T-helper 1 cell treated with Interleukin-12 subunit alpha and Interleukin-12 subunit beta and Interleukin-4 antibody, amounts not matched to agents 30 μg/mL and 1 μg/mL, for 36 hours (primary cell): ENCODE measurements around the gene NADK.

ENCODE experiments used
- H3K27ac Mint-ChIP-seq: one replicate; pipeline ENCODE4 v1.8.0; 2021; ENCODE audit warnings: mild to moderate bottlenecking, mixed read lengths
- H3K27me3 Mint-ChIP-seq: one replicate; pipeline ENCODE4 v1.8.0; 2021; ENCODE audit warnings: low read depth, mixed read lengths
- H3K36me3 Mint-ChIP-seq: one replicate; pipeline ENCODE4 v1.8.0; 2021; ENCODE audit warnings: low read depth, mixed read lengths
- H3K4me1 Mint-ChIP-seq: one replicate; pipeline ENCODE4 v1.8.0; 2021; ENCODE audit warnings: low read depth, mixed read lengths
- H3K4me3 Mint-ChIP-seq: one replicate; pipeline ENCODE4 v1.8.0; 2021; ENCODE audit warnings: mild to moderate bottlenecking, moderate library complexity, mixed read lengths
- H3K9me3 Mint-ChIP-seq: one replicate; pipeline ENCODE4 v1.8.0; 2021; ENCODE audit warnings: mixed read lengths

Gene NADK

DNA sequence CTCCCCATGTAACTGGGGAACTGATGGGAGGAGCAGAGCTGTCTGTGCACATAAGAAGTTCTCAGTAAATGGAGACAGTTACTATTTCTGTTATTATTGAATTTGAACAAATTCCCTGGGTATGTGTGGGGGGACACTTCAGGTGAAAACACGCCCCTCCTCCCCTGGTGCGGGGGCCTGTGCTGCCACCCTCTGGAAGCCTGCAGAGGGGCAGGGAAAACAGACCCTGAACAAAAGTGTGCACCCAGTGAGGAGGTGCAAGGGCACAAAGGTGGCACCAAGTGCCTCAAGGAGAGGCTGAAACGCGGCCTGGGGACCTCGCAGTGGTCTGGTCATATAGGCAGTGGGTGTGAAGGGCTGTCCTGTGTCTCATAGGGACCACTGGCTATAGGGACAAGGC, 18.2 kb upstream of the NADK start:
- no peak overlapping the region for H3K4me3 Mint-ChIP-seq
- H3K36me3 Mint-ChIP-seq, result peaks cover 36% of the 10 kb centered on the region
- H3K27me3 Mint-ChIP-seq, result no peaks in the 10 kb centered on the region
- peaks cover 12% of the 10 kb centered on the region for H3K4me1 Mint-ChIP-seq
- H3K9me3 Mint-ChIP-seq, result no peaks in the 10 kb centered on the region
- H3K27ac Mint-ChIP-seq, result no peak overlapping the region

DNA sequence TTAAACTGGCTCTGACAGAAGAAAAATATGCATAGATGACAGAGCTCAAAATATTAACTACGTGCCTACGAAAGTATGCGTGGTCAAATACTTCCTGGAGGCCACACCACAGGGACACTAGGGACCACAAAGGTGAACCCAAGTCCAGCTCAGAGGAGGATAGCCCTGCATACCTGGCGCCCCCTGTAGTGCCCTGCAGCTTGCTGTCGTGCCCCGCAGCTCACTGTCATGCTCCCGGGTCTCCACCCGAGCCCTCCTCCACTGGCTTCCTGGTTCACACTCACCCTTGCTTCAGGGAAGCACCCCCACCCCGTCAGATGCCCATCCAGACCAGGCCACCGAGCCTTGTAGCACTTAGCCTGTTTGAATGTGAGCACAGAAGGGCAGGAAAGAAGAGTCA, 16.7 kb upstream of the NADK start:
- H3K4me1 Mint-ChIP-seq, result peaks cover 5% of the 10 kb centered on the region
- no peak overlapping the region for H3K27ac Mint-ChIP-seq
- no peak overlapping the region for H3K4me3 Mint-ChIP-seq
- H3K36me3 Mint-ChIP-seq, result peaks cover 44% of the 10 kb centered on the region
- no peaks in the 10 kb centered on the region for H3K9me3 Mint-ChIP-seq
- no peaks in the 10 kb centered on the region for H3K27me3 Mint-ChIP-seq

DNA sequence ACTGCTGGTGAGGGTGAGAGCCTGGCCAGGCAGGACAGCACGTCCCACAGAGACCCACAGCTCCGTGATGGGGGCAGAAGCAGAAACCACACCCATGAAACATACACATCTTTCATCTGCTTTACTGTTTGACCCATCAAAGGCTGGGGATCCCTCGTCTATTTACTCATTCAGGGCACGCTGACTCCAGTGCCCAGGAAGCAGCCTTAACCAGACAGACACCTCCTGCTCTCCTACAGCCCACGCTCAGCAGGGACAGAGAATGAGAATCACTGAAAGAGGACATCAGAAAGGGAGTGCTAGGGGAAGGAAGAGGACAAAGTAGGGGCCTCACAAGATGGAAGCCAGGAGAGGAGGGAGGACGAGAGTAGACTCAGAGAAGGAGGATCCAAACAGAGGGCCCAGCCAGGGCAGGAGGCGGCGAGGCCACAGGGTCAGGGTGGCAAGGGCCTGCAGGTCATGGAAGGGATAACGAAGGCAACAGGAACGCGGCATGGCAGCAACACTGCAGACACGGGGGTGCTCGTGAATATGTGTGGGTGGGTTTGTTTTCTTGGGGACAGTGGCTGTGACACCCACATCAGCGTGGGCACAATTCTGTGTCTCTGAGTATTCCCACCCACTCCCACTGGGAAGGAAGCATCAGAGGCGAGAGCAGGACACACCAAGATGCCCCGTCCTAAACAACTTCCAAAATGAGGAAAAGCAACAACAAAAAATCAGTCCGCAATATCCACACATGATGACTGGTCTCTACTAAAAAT, 15.4 kb upstream of the NADK start:
- H3K27ac Mint-ChIP-seq, result peak overlapping the region; percentile 12
- peaks cover 5% of the 10 kb centered on the region for H3K4me1 Mint-ChIP-seq
- H3K9me3 Mint-ChIP-seq, result no peaks in the 10 kb centered on the region
- no peak overlapping the region for H3K4me3 Mint-ChIP-seq
- no peaks in the 10 kb centered on the region for H3K27me3 Mint-ChIP-seq
- peaks cover 49% of the 10 kb centered on the region for H3K36me3 Mint-ChIP-seq

DNA sequence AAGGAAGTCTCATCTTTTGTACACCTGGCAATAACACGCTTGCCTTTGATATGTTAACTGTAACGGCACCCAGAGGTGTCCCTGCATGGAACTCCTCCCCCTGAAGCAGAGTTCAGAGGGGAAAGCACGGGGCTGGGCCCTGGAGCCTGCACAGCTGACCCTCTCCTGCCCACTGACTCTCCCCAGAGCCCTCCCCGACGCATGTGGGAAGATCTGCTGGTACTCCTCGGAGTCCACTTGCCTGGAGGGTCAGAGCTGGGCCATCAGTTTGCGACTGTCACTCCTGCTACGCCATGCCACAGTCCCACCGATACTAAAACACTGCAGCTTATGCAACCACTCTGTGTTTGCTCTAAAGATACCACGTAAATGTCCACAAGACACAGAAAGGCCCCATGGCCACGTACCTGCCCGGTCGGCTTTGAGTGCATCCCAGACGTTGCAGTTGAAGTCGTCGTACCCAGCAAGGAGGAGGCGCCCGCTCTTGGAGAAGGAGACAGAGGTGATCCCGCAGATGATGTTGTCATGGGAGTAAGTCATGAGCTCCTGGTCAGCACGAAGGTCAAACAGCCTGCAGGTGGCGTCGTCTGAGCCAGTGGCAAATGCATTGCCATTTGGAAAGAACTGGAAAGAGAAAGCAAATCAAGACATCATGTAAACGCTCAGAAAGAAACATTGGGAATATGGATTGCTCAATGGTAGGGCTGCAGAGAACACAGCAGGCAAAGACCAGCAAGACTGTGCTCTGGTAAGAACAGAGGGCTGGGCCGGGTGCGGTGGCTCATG, 10.6 kb upstream of the NADK start:
- Mint-ChIP-seq H3K4me1 (peaks cover 7% of the 10 kb centered on the region), H3K9me3 (no peaks in the 10 kb centered on the region), H3K4me3 (no peak overlapping the region), H3K27ac (peak overlapping the region; percentile 26), H3K36me3 (peaks cover 60% of the 10 kb centered on the region), H3K27me3 (no peaks in the 10 kb centered on the region)

DNA sequence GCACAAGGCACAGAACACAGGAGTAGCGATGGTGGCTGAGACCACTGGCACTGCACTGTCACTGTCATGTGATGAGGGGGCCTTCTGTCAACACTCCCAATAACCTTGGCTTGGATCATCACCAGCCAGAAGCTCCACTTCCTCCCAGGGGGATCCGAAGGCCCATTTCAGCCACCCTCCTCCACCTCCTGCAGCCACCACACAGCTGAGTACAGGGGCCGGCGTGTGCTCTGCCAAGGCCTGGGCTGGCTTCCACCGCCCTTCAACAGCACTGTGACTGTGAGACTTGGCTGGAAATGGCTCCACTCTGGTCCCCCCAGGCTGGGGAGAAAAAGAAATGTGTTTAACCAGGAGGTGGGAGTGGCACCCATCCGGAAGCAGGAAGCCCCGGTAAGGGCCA, 9.9 kb upstream of the NADK start:
- Mint-ChIP-seq H3K4me3 (no peak overlapping the region), H3K9me3 (no peaks in the 10 kb centered on the region), H3K27me3 (no peaks in the 10 kb centered on the region), H3K27ac (no peak overlapping the region), H3K36me3 (peaks cover 53% of the 10 kb centered on the region), H3K4me1 (peaks cover 7% of the 10 kb centered on the region)

DNA sequence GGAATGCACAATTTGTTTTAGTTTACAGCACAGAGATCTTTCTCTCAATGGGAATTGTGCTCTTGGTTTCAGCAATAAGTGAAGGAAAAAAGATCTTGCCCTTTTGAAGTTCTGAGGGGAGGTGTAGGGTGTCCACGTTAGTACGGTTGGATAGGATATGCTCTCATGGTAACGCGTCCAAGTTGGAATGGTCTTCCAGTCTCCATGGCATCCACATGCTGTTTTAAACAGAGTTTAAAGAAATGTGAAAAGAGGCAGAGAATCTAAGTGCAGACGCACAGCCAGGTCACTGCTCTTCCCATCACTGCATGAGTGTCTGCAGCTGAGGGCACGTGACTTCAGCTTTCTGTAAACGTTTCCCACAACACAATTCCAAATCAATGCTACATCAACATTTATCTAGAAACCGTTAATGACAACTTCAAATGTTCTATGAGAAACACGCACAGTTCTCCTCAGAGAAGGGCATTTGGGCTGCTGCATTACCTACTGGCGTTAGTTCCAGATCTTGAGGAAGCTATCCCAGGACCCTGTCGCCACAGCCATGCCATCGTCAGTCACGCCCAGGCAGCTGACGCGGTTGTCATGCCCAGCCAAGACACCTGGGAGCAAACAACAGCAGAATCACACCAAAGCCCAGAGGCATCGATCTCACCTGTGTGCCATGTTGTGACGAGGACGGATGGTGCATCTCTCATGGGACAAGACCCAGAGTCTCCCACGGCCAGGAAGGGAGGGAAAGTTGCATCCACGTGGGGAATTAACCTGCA, 8.8 kb upstream of the NADK start:
- H3K27ac Mint-ChIP-seq, result no peak overlapping the region
- H3K27me3 Mint-ChIP-seq, result no peaks in the 10 kb centered on the region
- H3K36me3 Mint-ChIP-seq, result peaks cover 47% of the 10 kb centered on the region
- no peaks in the 10 kb centered on the region for H3K9me3 Mint-ChIP-seq
- H3K4me3 Mint-ChIP-seq, result no peak overlapping the region
- peaks cover 8% of the 10 kb centered on the region for H3K4me1 Mint-ChIP-seq

DNA sequence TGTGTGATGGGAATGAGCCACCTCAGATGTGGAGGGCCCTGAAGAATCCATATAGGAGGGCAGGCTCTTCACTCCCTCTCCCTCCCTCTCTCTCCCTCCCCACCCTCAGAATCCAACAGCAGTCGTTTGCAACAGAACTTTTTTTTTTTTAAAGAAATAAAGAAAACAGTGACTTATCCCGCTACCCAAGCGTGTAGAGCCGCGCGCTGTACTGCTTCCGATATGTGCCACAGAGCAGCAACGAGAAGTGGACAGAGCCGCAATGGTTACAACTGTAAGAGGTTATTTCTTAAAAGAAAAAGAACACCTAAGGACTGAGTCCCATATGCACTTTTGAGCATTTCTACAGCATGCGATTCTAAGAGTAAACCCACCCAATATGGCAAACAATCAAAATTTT, 7.4 kb upstream of the NADK start:
- Mint-ChIP-seq H3K27me3 (no peaks in the 10 kb centered on the region), H3K36me3 (peaks cover 42% of the 10 kb centered on the region), H3K4me3 (no peak overlapping the region), H3K27ac (no peak overlapping the region), H3K9me3 (no peaks in the 10 kb centered on the region), H3K4me1 (peaks cover 20% of the 10 kb centered on the region)

DNA sequence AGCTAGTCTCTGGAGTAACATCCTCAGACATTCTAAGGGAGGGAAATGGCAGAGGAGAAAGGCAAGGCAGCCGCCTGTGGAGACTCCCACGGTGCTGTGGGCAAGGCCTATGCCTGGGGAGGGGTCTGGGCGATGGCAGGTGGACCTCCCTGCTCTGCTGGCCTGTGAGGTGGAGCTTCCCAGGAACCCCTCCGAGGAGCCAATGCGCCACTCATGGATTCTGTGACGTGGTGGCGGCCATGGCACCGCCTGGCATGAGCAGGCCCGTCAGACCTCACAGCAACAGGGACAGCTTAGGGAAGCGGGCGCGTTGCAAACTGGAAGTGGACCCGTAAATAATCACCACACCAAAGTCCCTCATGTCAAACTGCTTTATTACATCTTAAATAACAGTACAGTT, 6.7 kb upstream of the NADK start:
- H3K4me1 Mint-ChIP-seq, result peaks cover 28% of the 10 kb centered on the region
- no peaks in the 10 kb centered on the region for H3K27me3 Mint-ChIP-seq
- H3K36me3 Mint-ChIP-seq, result peaks cover 35% of the 10 kb centered on the region
- no peak overlapping the region for H3K27ac Mint-ChIP-seq
- no peaks in the 10 kb centered on the region for H3K9me3 Mint-ChIP-seq
- no peak overlapping the region for H3K4me3 Mint-ChIP-seq

DNA sequence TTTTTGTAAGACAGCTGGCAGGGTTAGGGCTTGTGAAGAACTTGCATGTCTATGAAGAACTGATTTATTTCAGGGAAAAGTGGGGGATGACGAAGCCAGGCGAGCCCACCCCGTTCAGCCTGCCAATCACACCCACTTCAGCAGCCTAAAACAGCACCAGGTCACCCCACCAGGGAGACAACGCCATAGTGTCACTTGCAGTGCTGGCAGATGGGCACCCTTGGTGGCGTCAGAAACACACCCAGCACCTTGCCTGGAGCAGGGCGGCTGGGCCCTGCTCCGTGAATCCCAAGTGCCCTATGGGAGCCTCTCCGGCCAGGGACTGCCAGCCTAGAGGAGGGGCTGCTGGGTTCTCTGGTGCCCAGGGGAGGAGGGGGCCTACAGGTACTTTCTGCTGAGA, 5.0 kb upstream of the NADK start:
- Mint-ChIP-seq H3K27me3 (no peaks in the 10 kb centered on the region), H3K27ac (peak overlapping the region; percentile 67), H3K4me3 (peak overlapping the region; percentile 19), H3K36me3 (peaks cover 27% of the 10 kb centered on the region), H3K4me1 (peaks cover 35% of the 10 kb centered on the region), H3K9me3 (no peaks in the 10 kb centered on the region)

DNA sequence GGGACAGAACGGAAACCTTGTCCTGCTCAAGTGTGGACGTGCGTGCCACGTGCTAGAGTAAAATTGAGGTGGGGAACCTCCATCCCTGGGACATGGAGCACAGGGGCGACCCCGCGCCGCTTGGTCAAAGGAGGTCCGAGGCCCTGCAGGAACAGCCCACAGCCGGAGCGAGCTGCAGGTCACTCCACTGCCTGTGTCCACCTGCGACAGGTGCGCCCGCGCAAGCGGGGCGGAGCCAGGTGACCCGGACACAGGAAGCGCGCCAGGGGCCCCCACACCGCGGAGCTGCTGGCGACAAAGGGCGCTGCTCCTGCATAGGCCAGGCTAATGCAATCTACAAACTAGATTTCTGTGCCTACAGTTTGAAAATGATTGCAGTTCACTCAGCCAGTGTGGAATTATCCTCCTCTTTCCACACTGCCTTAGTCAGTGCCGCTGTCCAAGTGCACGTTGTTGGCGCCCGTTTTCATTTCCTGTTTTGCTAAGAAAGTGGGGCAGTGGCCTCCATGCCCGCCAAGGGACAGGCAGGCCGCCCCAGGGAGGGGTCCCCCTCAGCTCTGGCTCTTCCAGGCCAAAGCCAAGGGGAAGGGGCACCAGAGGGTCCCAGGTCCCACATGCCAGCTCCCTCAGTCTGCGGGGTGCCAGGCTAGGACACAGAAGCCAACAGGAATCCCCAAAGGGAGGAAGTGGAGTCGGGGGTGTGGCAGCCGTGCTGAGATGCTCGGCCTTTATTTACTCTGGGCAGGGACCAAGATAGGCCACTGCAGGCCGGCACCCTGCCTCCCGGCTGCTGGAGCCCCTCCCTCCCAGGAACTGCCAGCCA, 4.3 kb upstream of the NADK start:
- peak overlapping the region; percentile 67 for H3K27ac Mint-ChIP-seq
- peaks cover 23% of the 10 kb centered on the region for H3K36me3 Mint-ChIP-seq
- H3K4me3 Mint-ChIP-seq, result no peak overlapping the region
- peaks cover 35% of the 10 kb centered on the region for H3K4me1 Mint-ChIP-seq
- no peaks in the 10 kb centered on the region for H3K9me3 Mint-ChIP-seq
- H3K27me3 Mint-ChIP-seq, result no peaks in the 10 kb centered on the region

DNA sequence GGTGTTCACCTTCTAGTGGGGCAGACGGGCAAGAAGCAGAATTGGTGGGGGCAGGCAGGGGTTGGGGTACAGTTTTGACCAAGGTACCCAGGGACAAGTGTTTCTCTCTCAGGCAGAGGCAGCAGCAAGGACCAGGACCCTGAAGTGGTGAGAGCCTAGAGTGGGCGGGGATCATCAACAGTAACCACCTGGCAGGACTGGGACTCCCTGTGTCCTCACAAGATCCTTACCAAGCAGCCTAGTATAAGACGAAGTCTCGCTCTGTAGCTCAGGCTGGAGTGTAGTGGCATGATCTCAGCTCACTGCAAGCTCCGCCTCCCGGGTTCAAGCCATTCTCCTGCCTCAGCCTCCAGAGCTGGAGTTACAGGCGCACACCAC, 3.2 kb upstream of the NADK start:
- no peaks in the 10 kb centered on the region for H3K27me3 Mint-ChIP-seq
- H3K36me3 Mint-ChIP-seq, result peaks cover 15% of the 10 kb centered on the region
- H3K4me1 Mint-ChIP-seq, result peaks cover 40% of the 10 kb centered on the region
- peak overlapping the region; percentile 95 for H3K27ac Mint-ChIP-seq
- no peaks in the 10 kb centered on the region for H3K9me3 Mint-ChIP-seq
- peak overlapping the region; percentile 2 for H3K4me3 Mint-ChIP-seq

DNA sequence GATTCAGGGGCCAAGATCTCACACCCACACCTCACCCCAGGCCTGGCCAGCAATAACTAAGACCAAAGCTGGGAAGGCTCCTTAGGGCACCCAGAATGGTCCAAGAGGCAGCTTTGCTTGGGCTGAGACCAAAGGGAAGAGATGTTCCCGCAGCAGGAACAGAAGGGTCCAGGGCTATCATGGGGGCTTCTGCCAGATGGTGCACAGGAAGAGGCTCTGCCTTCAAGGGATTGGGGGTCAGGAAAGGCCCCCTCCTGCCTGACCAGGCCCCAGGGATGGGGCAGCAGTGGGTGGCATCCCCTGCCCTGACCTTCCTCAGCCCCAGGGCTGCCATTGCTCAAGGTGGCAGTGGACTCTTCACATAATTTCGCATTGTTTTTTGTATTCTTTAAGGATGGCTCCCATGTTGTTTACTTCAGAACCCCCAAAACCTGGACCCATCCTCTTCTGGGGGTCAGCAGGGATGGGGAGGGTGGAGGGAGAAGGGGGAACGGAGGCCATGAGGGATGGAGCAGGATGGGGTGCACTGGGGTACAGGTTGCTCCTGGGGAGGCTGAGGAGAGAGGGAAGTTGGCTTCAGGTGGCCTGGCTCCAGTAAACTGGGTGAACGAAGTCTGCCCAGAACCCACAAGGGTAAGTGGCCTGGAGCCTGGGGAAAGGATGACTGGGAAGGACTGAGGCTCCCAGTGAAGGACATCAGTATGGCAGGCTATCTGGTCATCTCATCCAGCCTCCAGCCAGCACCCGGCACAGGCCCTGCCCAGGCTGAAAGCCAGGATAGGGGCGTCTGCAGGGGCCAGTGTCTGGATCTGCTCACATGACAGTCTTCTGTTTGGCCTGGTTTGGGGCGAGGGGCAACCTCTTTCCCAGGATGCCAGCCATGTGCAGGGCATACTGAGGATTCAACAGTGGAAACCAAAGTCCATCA, 2.6 kb upstream of the NADK start:
- Mint-ChIP-seq H3K27ac (peak overlapping the region; percentile 95), H3K9me3 (no peaks in the 10 kb centered on the region), H3K4me3 (peak overlapping the region; percentile 80), H3K27me3 (no peaks in the 10 kb centered on the region), H3K36me3 (peaks cover 13% of the 10 kb centered on the region), H3K4me1 (peaks cover 44% of the 10 kb centered on the region)
